Peyer's patch (tissue), 4 donors: ENCODE measurements around the gene CCL25. TPM values are rescaled to one million over a fixed set of nuclear protein-coding genes. Genes with fewer than 3 reads are reported as not detected.

ENCODE experiments used
- DNase-seq, 3 donors: peaks; one replicate each; pipeline ENCODE4 v3.0.0-alpha.2; 2017 to 2019
- H3K27ac ChIP-seq, 4 donors: fragments of 200-600 bp; sonication (generic); one replicate each; pipeline ENCODE4 v1.5.1; 2016 to 2019
- H3K27me3 ChIP-seq, 2 donors: fragments of 200-600 bp; sonication (generic); one replicate each; pipeline ENCODE4 v1.5.1; 2019
- H3K36me3 ChIP-seq, 3 donors: fragments of 200-600 bp; sonication (generic); one replicate each; pipeline ENCODE4 v1.5.1; 2016 to 2019
- H3K4me1 ChIP-seq, 4 donors: fragments of 200-600 bp; sonication (generic); one replicate each; pipeline ENCODE4 v1.5.1; 2016 to 2019
- H3K4me3 ChIP-seq, 4 donors: fragments of 200-600 bp; sonication (generic); 1 replicate in 3 of 4; 2 replicates in 1 of 4; pipeline ENCODE4 v1.5.1; 2016 to 2019; ENCODE audit warnings: mild to moderate bottlenecking in 1 of 4
- H3K9me3 ChIP-seq, 4 donors: fragments of 200-600 bp; sonication (generic); one replicate each; pipeline ENCODE4 v1.5.1; 2016 to 2019; ENCODE audit warnings: mild to moderate bottlenecking in 1 of 4
- CTCF ChIP-seq, 6 experiments: fragments of 450-650 bp in 4 of 6; fragments of 200-600 bp in 2 of 6; sonication (generic) in 1 of 6; IDR thresholded peaks; one replicate each; pipeline ENCODE4 v1.5.1; 2017 to 2019; ENCODE audit warnings: antibody characterized with exemption in 6 of 6, mild to moderate bottlenecking in 3 of 6, moderate library complexity in 1 of 6
- POLR2A ChIP-seq, 2 donors: fragments of 450-650 bp; IDR thresholded peaks; one replicate each; pipeline ENCODE4 v1.5.1; 2017; ENCODE audit warnings: antibody characterized with exemption in 2 of 2, mild to moderate bottlenecking in 2 of 2, moderate library complexity in 2 of 2
- total RNA-seq, 4 donors: library from RNA; depleted of rRNA; stranded (reverse); fragments of >200 nt; gene quantifications; one replicate each; pipeline ENCODE4 v1.1.0, GENCODE V29; 2016

The CCL25 gene
- total RNA-seq, 4 donors from 2014 or later = 5.8 to 286 (median 121) TPM

- H3K27ac ChIP-seq = no peak overlapping the region
- H3K4me3 ChIP-seq = no peak overlapping the region
- H3K36me3 ChIP-seq = no peaks in the 10 kb centered on the region
- no peak for DNase-seq
- peaks cover 0 to 19% (median 7%) of the 10 kb centered on the region in 4 donors for H3K9me3 ChIP-seq
- H3K4me1 ChIP-seq = no peaks in the 10 kb centered on the region
- no peaks in the 10 kb centered on the region for H3K27me3 ChIP-seq
- TF ChIP-seq CTCF (IDR thresholded peaks at IDR 0.05) (no peak), POLR2A (IDR thresholded peaks at IDR 0.05) (no peak)
Observed at GRCh38 chr19:8094336-8094735, 41.8 kb downstream of the CCL25 start.

GRCh38 chr19:8095354-8095886, 42.9 kb downstream of the CCL25 start:
- TF ChIP-seq CTCF (IDR thresholded peaks at IDR 0.05) (no peak), POLR2A (IDR thresholded peaks at IDR 0.05) (no peak)
- peaks cover 0 to 19% (median 7%) of the 10 kb centered on the region in 4 donors for H3K9me3 ChIP-seq
- no peak for DNase-seq
- no peak overlapping the region for H3K4me3 ChIP-seq
- no peaks in the 10 kb centered on the region for H3K36me3 ChIP-seq
- H3K4me1 ChIP-seq = no peaks in the 10 kb centered on the region
- no peak overlapping the region for H3K27ac ChIP-seq
- H3K27me3 ChIP-seq = no peaks in the 10 kb centered on the region

GRCh38 chr19:8096071-8096470, 43.5 kb downstream of the CCL25 start:
- Histone ChIP-seq H3K9me3 (peaks cover 0 to 19% (median 7%) of the 10 kb centered on the region in 4 donors), H3K4me3 (no peak overlapping the region), H3K27me3 (no peaks in the 10 kb centered on the region), H3K27ac (no peak overlapping the region), H3K4me1 (no peaks in the 10 kb centered on the region), H3K36me3 (no peaks in the 10 kb centered on the region)
- no peak for DNase-seq
- TF ChIP-seq CTCF (IDR thresholded peaks at IDR 0.05) = no peak
- no peak for TF ChIP-seq POLR2A (IDR thresholded peaks at IDR 0.05)

GRCh38 chr19:8097198-8097597, 44.6 kb downstream of the CCL25 start:
- TF ChIP-seq CTCF (IDR thresholded peaks at IDR 0.05) (no peak), POLR2A (IDR thresholded peaks at IDR 0.05) (no peak)
- no peak for DNase-seq
- no peaks in the 10 kb centered on the region for H3K27me3 ChIP-seq
- H3K36me3 ChIP-seq = no peaks in the 10 kb centered on the region
- no peak overlapping the region for H3K27ac ChIP-seq
- H3K4me3 ChIP-seq = no peak overlapping the region
- H3K4me1 ChIP-seq = no peaks in the 10 kb centered on the region
- peaks cover 0 to 19% (median 7%) of the 10 kb centered on the region in 4 donors for H3K9me3 ChIP-seq

- TF ChIP-seq CTCF (IDR thresholded peaks at IDR 0.05) (no peak), POLR2A (IDR thresholded peaks at IDR 0.05) (no peak)
- Histone ChIP-seq H3K4me3 (no peak overlapping the region), H3K4me1 (no peaks in the 10 kb centered on the region), H3K27me3 (no peaks in the 10 kb centered on the region), H3K9me3 (peaks cover 0 to 19% (median 7%) of the 10 kb centered on the region in 4 donors), H3K27ac (no peak overlapping the region), H3K36me3 (no peaks in the 10 kb centered on the region)
- DNase-seq = no peak
Observed at GRCh38 chr19:8097681-8098567, 45.4 kb downstream of the CCL25 start.
